Measurements from ENCODE around the gene AGBL3.

GRCh38 chr7:135075716-135076115, 89.4 kb downstream of the AGBL3 start:
- TF ChIP-seq CTCF (IDR thresholded peaks at IDR 0.05; ENCODE audit: low read depth, low read length, poor library complexity, severe bottlenecking) = no peak
- no peak for TF ChIP-seq EZH2phosphoT487 (IDR thresholded peaks at IDR 0.05; ENCODE audit: borderline replicate concordance, low read length)

Measured in DOHH2 (cell line).